D721Med (cell line): ENCODE data around the gene TMEM167A.

Source experiments
- DNase-seq: peaks from one replicate; pipeline ENCODE4 v3.0.0; 2011; ENCODE audit warnings: low spot score; ENCODE audit not compliant: insufficient read length
- FAIRE-seq: peaks from 2 replicates; lab custom pipeline; 2011; peaks lifted over from hg19 to GRCh38; lab: Jason Lieb, UNC
- TF ChIP-seq, protein P1 (sequence below): IDR thresholded peaks from 2 replicates; pipeline ENCODE4 v1.5.1; 2012; ENCODE audit warnings: mild to moderate bottlenecking, control low read depth; ENCODE audit not compliant: insufficient read depth; ENCODE audit errors: missing control alignments

The TMEM167A gene

DNA sequence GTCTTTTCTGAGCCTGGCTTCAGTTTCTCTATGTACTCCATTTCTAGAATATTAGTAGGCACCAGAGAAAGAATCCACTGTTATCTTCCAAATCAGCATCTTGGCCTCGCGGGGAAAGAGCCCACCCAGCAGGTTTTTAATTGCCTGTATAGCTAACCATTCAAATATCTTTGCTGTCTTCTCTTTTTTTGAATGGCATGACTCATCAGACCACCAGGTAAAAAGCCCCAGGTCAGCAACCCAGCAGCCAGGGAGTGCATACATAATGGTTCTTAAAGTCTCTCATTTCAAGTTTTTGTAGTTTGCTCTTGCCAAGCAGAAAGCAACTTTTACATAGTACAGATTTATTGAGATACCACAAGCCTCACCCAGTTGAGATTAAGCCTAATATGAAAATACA, 50.7 kb downstream of the TMEM167A start:
- FAIRE-seq (no peak), DNase-seq (no peak)
- TF ChIP-seq, protein P1, sequence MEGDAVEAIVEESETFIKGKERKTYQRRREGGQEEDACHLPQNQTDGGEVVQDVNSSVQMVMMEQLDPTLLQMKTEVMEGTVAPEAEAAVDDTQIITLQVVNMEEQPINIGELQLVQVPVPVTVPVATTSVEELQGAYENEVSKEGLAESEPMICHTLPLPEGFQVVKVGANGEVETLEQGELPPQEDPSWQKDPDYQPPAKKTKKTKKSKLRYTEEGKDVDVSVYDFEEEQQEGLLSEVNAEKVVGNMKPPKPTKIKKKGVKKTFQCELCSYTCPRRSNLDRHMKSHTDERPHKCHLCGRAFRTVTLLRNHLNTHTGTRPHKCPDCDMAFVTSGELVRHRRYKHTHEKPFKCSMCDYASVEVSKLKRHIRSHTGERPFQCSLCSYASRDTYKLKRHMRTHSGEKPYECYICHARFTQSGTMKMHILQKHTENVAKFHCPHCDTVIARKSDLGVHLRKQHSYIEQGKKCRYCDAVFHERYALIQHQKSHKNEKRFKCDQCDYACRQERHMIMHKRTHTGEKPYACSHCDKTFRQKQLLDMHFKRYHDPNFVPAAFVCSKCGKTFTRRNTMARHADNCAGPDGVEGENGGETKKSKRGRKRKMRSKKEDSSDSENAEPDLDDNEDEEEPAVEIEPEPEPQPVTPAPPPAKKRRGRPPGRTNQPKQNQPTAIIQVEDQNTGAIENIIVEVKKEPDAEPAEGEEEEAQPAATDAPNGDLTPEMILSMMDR = no peak

DNA sequence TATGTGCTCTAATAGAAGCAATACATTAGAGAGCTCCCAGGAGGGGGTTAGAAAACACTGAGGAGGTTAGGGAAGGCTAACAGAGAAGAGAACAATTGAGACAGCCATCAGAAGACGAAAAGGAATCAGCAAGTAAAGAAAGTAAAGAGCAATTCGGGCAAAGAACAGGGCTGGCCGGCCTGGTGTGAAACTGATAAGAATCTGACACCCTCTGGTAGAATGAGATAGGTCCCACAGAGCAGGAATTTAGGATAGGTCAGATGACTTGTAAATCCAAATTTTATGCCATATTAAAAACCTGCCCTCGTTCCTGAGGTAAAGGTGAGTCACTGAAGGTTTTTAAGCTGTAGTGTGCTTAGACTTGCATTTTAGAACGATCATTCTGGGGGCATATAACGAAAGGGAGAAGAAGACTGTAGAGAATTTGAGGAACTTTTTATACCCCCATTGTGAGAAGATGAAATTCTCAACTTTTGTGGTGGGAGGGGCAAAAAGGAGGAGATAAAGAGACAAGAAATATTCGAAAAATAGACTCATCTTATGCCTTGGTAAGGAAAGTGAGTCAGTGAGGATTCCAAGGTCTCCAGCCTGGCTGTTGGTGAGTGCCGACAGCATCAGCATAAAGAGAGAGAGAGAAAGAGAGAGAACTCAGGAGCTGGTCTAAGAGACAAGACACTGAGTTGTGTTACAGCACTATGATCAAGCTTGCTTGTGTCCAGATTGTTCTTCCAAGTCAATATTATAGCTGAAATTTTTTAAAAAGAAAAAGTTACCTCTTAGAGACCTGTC, 51.3 kb downstream of the TMEM167A start:
- no peak for FAIRE-seq
- no peak for DNase-seq
- TF ChIP-seq, protein P1 = no peak

DNA sequence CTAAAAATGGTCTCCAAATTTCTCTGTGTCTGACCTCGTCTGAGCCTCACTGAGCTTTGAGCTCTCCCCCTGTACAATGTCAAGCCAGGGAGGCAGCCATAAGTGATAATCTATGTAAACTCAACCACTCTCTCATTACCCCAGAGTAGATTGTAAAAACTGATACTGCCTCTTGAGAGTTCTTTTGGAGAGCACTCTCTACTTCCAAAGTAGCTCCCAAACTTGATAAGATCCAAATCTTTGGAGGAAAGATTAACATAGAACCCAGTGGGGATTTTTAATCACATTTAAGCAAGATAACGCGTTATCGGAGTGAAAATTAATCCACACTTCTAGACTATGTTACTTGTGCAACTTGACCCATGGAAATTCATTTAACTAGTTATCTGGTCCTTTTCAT, 54.9 kb downstream of the TMEM167A start:
- TF ChIP-seq, protein P1 = no peak
- DNase-seq = no peak
- no peak for FAIRE-seq

DNA sequence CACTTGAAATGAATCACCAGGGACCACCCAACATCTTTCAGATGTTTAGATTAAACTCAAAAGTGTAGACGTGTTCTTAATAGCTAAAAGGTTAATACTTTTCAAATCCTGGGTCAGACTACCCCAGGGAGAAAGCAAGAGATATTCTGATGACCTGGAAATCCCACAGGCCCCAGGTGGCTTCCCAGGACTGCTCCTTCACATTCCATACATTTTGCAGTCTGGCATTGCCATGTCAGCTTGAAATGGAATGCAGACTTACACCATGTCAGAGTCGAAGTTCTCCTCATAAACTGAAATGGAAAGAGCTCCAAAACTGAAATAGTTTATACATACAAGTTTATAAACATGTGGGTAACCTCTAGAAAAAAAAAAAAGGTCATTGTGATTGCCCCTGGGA, 61.5 kb downstream of the TMEM167A start:
- TF ChIP-seq, protein P1 = no peak
- DNase-seq (no peak), FAIRE-seq (no peak)

DNA sequence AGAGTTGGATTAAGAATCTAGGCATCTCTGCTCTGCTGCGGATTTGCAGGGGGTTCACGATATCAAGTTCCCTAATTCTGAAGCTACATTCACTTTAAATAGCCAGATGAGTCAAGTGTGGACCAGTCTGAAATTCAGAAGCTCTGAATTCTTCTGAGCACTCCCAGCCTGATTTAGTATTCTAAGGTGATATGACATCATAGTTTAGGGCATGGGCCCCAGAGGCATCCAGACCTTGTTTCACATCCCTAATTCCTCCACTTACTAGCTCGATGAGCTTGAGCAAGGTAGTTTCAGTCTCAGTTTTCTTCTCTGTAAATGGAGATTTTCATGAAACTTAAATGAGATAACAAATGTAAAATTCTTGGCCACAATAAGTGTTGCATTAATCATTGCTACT, 65.2 kb downstream of the TMEM167A start:
- FAIRE-seq (no peak), DNase-seq (no peak)
- TF ChIP-seq, protein P1 = no peak

DNA sequence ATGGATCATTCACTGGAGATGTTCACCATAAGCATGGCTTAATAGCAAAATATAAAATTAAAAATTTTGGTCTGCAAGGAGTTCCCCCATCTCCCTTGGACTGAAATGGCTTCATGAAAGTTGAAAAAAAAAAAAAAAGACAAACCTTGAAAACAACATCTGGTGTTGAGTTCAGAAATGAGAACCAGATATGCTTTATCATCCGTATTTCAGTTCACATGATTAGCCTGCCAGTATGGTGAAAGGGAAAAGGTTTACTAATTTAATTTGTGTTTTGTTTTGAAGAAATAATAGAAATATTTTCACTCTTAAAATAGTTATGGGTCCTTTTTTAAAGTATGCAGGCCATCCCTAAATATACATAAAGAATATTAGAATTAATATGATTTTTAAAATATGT, 67.8 kb downstream of the TMEM167A start:
- FAIRE-seq (no peak), DNase-seq (no peak)
- TF ChIP-seq, protein P1 = no peak

DNA sequence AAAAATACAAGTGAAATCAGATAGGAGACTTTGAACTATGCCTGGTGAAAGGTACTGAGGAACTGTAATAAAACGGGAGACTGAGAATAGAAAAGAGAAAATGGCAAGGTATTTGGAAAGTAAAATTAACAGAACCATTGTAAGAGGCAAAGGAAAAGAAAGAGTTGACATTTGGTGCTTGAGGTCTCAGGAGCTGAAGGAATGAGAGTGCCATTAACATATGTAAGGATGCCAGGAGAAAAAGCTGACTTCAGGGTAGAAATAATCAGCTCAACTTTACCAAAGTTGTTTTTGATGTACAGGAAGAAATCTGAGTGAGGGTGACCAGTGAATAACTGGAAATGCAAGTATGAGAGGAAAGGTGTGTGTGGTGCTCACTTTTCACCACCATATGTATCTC, 69.4 kb downstream of the TMEM167A start:
- TF ChIP-seq, protein P1 = no peak
- no peak for DNase-seq
- FAIRE-seq = no peak
